Tibial nerve (tissue), 4 donors: ENCODE results near the gene ANKHD1.

Source experiments
- EP300 ChIP-seq, 2 donors: sonication (generic); formaldehyde crosslinking; IDR thresholded peaks; one replicate each; pipeline ENCODE4 v1.6.1; 2017; ENCODE audit warnings: antibody characterized with exemption in 2 of 2, mild to moderate bottlenecking in 1 of 2
- POLR2A ChIP-seq, 2 donors: fragments of 450-650 bp; IDR thresholded peaks; one replicate each; pipeline ENCODE4 v1.6.1; 2017; ENCODE audit warnings: antibody characterized with exemption in 2 of 2, mild to moderate bottlenecking in 2 of 2, moderate library complexity in 2 of 2
- TF ChIP-seq, protein P1 (sequence below), 5 experiments: fragments of 200-600 bp in 3 of 5; fragments of 450-650 bp in 2 of 5; sonication (generic) in 3 of 5; IDR thresholded peaks; one replicate each; pipeline ENCODE4 v1.5.1; 2016 to 2019; ENCODE audit warnings: antibody characterized with exemption in 5 of 5, mild to moderate bottlenecking in 3 of 5, moderate library complexity in 2 of 5

DNA sequence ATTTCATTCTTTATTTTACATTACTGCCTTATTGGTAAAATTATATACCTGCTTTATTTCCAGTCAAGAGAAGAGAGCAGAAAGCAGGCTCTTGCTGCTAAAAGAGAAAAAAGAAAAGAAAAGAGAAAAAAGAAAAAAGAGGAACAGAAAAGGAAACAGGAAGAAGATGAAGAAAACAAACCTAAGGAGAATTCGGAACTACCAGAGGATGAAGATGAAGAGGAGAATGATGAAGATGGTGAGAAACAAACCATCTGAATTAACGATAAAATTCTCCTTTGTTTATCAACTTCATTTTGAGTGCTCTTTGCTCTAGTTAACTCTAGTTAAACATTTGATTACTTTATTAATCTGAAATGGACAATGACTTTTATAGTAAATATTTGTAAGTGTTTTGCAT, 122.4 kb downstream of the ANKHD1 start:
- TF ChIP-seq, protein P1, sequence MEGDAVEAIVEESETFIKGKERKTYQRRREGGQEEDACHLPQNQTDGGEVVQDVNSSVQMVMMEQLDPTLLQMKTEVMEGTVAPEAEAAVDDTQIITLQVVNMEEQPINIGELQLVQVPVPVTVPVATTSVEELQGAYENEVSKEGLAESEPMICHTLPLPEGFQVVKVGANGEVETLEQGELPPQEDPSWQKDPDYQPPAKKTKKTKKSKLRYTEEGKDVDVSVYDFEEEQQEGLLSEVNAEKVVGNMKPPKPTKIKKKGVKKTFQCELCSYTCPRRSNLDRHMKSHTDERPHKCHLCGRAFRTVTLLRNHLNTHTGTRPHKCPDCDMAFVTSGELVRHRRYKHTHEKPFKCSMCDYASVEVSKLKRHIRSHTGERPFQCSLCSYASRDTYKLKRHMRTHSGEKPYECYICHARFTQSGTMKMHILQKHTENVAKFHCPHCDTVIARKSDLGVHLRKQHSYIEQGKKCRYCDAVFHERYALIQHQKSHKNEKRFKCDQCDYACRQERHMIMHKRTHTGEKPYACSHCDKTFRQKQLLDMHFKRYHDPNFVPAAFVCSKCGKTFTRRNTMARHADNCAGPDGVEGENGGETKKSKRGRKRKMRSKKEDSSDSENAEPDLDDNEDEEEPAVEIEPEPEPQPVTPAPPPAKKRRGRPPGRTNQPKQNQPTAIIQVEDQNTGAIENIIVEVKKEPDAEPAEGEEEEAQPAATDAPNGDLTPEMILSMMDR (IDR thresholded peaks at IDR 0.05), result no peak
- TF ChIP-seq POLR2A (IDR thresholded peaks at IDR 0.05) (no peak), EP300 (IDR thresholded peaks at IDR 0.05) (no peak)
